Stimulated activated naive CD8-positive, alpha-beta T cell treated with anti-CD3 and anti-CD28 coated beads, Interleukin-15, amount 100 ng/mL, for 72 hours (primary cell): ENCODE measurements around the gene ATP13A3.
"Not testable (repeated sequence)": the region's sequence is repeated elsewhere in the genome, so short reads cannot be mapped to it uniquely, and the experiment has no call there.

Experiments used
- ATAC-seq: fragments of 150-1000 bp; cut with Tn5 transposase; 2 replicates; pipeline ENCODE4 v1.10.0; 2021; ENCODE audit warnings: mild to moderate bottlenecking, moderate library complexity
- DNase-seq, 2 donors: peaks; one replicate each; pipeline ENCODE4 v3.0.0; 2021 to 2022
- H3K27ac Mint-ChIP-seq, 2 donors: one replicate each; pipeline ENCODE4 v1.8.0; 2022; ENCODE audit warnings: mild to moderate bottlenecking in 2 of 2, mixed read lengths in 2 of 2, moderate library complexity in 2 of 2
- H3K27me3 Mint-ChIP-seq: one replicate; pipeline ENCODE4 v1.8.0; 2022; ENCODE audit warnings: mixed read lengths
- H3K4me1 Mint-ChIP-seq: one replicate; pipeline ENCODE4 v1.8.0; 2022; ENCODE audit warnings: mild to moderate bottlenecking, mixed read lengths
- H3K4me3 Mint-ChIP-seq, 2 donors: one replicate each; pipeline ENCODE4 v1.8.0; 2022; ENCODE audit warnings: mild to moderate bottlenecking in 2 of 2, mixed read lengths in 2 of 2, moderate library complexity in 1 of 2
- H3K9me3 Mint-ChIP-seq, 2 donors: one replicate each; pipeline ENCODE4 v1.8.0; 2022; ENCODE audit warnings: mixed read lengths in 2 of 2

Gene ATP13A3

DNA sequence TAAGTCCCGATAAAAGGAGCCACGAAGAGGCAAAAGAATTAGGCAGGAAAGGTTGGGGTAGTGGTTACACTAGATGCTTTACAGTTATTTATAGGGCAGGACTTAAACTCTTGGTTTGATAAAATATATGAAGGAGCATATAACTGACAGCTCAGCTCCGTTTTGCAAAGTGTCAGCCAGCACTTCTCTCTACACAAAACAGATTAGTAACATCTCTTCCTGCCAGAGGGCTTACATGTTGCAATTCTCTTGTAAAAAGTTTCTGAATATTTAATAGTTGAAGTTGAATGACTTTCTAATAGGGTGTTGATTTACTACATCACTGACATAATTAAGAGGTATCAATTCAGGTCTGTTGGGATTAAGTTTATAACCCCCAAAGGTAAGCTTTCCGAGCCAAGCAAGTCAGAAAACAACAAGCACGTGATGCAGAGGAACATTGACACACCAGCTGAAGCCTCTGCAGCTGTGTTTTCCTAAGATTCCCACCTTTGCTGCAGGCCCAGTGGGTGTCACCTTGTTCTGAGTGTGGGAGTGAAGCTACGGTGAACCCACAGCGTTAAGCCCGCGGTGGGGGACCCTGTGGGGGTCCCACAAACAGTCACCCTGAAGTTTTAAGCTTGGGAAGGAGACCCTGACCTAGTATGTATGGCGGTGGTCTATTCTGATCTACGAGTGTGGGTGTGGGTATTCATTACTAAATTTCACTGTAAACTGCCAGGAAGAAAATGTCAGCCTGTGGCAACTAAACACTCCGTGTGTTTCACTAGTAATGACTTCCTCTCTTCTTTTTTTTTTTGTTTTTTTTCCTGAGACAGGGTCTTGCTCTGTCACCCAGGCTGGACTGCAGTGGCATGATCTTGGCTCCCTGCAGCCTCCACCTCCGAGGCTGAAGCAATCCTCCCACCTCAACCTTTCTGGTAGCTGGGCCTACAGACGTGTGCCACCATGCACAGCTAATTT is 22.0 kb upstream of the ATP13A3 start:
- H3K4me1 Mint-ChIP-seq: no peaks in the 10 kb centered on the region
- H3K4me3 Mint-ChIP-seq: no peak overlapping the region
- no peak for ATAC-seq
- no peaks in the 10 kb centered on the region for H3K27me3 Mint-ChIP-seq
- no peaks in the 10 kb centered on the region for H3K9me3 Mint-ChIP-seq
- H3K27ac Mint-ChIP-seq: no peak overlapping the region
- DNase-seq: no peak

DNA sequence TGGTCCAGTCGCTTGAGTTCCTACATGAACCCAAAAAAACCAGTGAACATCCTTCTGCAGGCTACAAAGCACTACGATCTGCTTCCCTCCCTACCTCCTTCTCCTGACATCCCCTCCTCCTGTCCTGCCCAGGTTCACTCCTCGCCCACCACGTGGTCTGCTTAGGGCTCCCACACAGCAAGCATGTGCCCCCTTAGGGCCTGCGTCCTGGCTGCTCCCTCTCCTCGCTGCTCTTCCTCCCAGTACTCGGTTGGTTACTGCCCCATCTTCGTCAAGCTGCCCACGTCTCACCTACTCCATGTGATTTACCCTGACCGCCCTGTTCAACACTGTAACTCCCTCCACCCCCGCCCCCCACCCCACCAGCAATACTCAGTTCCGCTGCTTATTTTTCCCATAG is 20.8 kb upstream of the ATP13A3 start:
- Mint-ChIP-seq H3K27me3 (no peaks in the 10 kb centered on the region), H3K4me3 (no peak overlapping the region), H3K4me1 (no peaks in the 10 kb centered on the region), H3K9me3 (no peaks in the 10 kb centered on the region), H3K27ac (no peak overlapping the region)
- no peak for DNase-seq
- ATAC-seq: no peak

DNA sequence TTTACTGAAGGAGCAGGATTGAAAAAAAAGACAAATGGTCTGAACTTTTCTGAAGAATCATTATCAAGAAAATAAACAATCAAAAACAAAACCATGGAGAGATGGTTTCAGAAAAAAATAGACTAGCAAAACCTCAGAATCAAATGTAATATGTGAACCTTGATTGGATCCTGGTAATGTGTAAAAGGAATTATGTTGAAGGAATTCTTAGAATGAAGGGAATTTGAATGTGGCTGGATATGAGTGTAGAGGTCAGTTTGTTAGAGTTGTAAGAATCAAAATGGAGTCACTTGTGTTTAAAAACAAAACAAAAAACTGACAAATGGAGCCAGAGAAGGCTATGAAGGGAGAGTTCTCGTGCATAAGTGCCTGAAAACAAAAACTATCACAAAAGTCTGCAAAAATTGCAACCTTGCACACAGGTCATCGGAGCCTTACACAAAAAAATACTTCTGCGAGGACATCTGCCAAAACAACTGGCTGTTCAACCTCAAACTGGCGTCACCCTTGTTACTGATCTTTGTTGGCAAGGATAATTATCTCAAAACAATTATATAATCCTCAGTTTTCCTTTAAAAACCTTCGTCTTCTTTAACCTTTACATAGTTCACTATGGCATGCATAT is 19.1 kb upstream of the ATP13A3 start:
- Mint-ChIP-seq H3K27me3 (no peaks in the 10 kb centered on the region), H3K4me3 (no peak overlapping the region), H3K27ac (no peak overlapping the region), H3K4me1 (no peaks in the 10 kb centered on the region), H3K9me3 (no peaks in the 10 kb centered on the region)
- no peak for ATAC-seq
- no peak for DNase-seq

DNA sequence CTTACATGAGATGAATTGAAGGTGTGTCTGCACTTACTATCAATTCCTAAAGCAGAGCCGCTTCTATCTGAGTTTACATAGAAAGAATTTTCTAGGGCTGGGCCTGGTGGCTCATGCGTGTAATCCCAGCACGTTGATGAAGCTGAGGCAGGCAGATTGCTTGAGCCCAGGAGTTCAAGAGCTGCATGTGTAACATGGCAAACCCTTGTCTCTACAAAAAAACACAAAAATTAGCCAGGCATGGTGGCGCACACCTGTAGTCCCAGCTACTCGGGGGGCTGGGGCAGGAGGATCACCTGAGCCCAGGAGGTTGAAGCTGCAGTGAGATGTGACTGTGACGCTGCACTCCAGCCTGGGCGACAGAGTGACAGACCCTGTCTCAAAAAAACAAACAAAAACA is 18.1 kb upstream of the ATP13A3 start:
- no peak overlapping the region for H3K27ac Mint-ChIP-seq
- no peaks in the 10 kb centered on the region for H3K4me1 Mint-ChIP-seq
- H3K27me3 Mint-ChIP-seq: no peaks in the 10 kb centered on the region
- no peak overlapping the region for H3K4me3 Mint-ChIP-seq
- H3K9me3 Mint-ChIP-seq: no peaks in the 10 kb centered on the region
- DNase-seq (no peak), ATAC-seq (no peak)

DNA sequence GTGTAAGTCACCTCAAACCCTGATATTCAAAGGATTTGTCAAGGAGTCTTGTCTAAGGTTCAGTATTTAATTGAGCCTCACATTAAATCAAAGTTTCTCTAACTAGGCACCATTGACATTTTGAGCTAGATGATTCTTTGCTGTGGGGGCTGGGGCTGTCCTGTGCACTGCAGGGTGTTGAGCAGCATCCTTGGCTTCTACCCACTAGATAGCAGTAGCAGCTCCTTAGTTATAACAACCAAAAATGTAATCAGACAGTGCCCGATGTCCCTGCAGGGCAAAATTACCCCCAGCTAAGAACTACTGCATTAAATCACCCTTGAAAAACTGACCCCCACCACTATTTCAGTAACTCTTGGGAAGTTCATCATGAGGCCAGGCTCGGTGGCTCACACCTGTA is 17.3 kb upstream of the ATP13A3 start:
- no peak for ATAC-seq
- Mint-ChIP-seq H3K4me3 (no peak overlapping the region), H3K27me3 (no peaks in the 10 kb centered on the region), H3K9me3 (no peaks in the 10 kb centered on the region), H3K4me1 (no peaks in the 10 kb centered on the region), H3K27ac (no peak overlapping the region)
- no peak for DNase-seq

DNA sequence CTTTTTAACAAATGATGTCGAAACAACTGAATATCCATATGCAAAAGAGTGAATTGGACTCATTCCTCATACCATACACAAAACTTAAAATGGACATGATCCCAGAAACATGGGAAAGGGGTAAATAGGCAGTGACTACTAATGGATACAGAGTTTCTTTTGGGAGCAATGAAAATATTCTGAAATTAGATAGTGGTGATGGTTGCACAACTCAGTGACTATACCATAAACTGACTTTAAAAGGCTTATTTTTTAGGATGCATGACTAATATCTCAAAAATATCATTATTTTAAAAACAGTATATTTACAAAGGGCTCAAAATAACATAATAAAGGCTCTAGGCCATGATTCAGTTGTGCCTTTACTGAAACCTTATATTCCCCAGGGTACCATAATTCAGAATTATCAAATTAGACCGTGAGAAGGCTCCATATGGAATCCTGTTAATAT is 16.3 kb upstream of the ATP13A3 start:
- Mint-ChIP-seq H3K9me3 (no peaks in the 10 kb centered on the region), H3K27me3 (no peaks in the 10 kb centered on the region), H3K27ac (no peak overlapping the region), H3K4me3 (no peak overlapping the region), H3K4me1 (no peaks in the 10 kb centered on the region)
- DNase-seq (no peak), ATAC-seq (no peak)

DNA sequence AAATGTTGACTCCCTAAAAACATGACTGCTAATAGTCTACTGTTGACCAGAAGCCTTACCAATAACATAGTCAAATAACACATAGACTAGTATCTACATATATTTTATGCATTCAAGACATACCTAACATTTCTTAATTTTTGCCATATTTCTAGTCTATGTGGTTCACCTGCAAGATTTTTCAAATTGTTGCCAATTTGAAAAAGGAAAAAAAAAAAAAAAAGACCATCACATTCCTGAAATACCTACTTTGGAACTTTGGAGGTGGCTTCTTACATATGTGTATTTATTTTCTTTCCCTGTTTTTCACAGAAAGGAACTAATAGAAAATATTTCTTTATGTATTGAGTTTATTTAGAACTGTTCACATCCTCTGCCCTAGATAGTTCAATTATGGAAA is 13.4 kb upstream of the ATP13A3 start:
- no peak for DNase-seq
- Mint-ChIP-seq H3K9me3 (no peaks in the 10 kb centered on the region), H3K4me3 (no peak overlapping the region), H3K27ac (no peak overlapping the region), H3K4me1 (peaks cover 13% of the 10 kb centered on the region), H3K27me3 (no peaks in the 10 kb centered on the region)
- no peak for ATAC-seq

DNA sequence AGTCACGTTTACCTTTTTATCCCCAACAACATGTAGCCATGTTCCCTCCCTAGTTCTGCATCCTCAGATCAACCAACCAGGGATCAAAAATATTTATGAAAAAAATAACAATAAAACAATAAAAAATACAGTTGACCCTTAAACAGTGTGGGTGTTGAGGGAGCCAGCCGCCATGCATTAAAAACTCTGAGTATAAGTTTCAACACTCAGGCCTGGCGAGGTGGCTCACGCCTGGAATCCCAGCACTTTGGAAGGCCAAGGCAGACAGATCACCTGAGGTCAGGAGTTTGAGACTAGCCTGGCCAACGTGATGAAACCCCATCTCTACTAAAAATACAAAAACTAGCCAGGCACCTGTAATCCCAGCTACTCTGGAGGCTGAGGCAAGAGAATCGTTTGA is 12.7 kb upstream of the ATP13A3 start:
- peaks cover 13% of the 10 kb centered on the region for H3K4me1 Mint-ChIP-seq
- ATAC-seq, H3K9me3 Mint-ChIP-seq, H3K27ac Mint-ChIP-seq, H3K4me3 Mint-ChIP-seq, DNase-seq, H3K27me3 Mint-ChIP-seq: not testable (repeated sequence)

DNA sequence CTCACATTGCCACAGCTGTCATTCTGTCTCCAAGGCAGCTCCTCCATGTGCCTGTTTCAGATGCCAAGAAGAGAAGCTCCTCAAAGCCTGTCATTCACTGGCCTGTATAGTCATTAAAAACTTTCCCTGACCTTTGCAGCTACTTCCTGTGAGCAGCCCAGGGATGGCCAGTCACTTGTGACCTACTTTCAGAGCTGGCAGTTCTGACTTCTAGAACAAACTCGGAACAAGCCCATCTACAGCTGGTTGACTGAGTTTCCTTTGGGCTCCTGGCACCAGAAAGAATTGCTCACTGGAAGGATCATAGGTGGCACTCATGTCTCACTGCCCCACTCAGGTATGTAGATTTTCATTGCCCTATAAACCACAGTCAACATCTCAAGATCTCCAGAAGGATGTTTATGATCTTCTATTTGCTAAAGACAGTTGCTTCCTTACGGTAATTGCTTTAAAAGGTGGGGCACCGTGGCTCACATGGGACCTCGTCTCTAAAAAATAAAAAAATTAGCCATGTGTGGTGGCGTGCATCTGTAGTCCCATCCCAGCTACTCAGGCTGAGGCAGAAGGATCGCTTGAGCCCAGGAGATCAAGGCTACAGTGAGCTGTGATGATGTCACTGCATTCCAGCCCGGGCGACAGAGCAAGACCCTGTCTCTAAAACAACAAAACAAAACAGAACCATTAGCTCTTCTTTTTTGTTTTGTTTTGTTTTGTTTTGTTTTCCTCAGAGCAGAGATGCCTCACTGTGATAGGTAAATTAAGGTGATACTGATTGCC is 11.2 kb upstream of the ATP13A3 start:
- H3K27ac Mint-ChIP-seq: no peak overlapping the region
- peaks cover 13% of the 10 kb centered on the region for H3K4me1 Mint-ChIP-seq

DNA sequence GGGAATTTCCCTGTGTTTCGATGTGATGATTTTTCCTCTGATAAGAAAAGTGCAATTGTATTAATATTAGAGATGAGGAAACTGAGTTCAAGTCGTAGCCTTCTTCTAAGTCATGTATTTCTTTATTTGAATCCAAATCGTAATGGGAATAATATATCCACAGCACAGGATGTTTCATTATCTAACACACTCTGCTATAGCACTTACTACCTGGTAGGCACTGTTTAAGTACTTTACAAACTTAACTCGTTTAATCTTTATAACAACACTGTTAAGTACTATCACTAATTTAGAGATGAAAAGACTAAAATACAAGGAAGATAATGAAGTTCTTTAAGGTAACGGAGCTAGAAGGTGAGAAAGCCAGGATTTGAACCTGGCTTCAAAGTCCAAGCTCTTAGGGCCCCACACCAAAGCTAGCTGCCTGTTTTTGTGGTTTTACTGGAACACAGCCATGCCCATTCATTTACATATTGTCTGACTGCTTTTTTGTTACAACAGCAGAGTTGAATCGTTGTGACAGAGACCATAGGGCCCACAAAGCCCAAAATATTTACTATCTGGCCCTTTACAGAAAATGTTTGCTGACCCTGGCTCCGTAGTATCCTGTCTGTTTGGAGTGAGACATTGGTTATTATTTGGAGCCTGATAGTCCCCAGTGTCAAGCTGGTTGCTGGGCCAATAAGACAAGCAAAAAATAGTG is 9.6 kb upstream of the ATP13A3 start:
- Mint-ChIP-seq H3K4me3 (no peak overlapping the region), H3K9me3 (no peaks in the 10 kb centered on the region), H3K27me3 (no peaks in the 10 kb centered on the region)

More for the DNA sequence above, 11.2 kb upstream of the ATP13A3 start:
- no peaks in the 10 kb centered on the region for H3K27me3 Mint-ChIP-seq
- DNase-seq (no peak), ATAC-seq (peak; percentile 74)
- no peak overlapping the region for H3K4me3 Mint-ChIP-seq
- H3K9me3 Mint-ChIP-seq: no peaks in the 10 kb centered on the region

DNA sequence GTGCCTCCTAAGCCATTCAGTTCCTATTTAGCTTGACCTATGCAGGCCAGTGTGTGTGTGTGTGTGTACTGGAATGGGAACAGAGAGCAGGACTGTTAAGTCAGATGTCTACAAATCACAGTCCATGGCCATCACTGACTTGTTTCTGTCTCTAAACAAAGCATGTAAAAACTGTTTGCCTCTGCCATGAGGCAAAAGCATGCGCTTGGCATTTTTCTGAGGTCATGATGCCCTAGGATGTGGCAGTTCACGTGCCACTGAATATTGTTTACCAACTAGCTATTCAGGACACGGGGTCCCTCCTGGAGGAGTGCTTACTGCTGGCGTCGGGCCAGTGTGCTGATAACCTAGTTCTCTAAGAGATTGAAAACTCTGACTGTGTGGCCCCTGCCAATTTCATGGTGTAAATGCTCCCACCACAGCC is 8.2 kb upstream of the ATP13A3 start:
- Mint-ChIP-seq H3K27me3 (no peaks in the 10 kb centered on the region), H3K4me3 (no peak overlapping the region), H3K27ac (no peak overlapping the region), H3K9me3 (no peaks in the 10 kb centered on the region), H3K4me1 (peaks cover 20% of the 10 kb centered on the region)
- ATAC-seq (no peak), DNase-seq (no peak)

More for the DNA sequence above, 9.6 kb upstream of the ATP13A3 start:
- Mint-ChIP-seq H3K4me1 (peaks cover 13% of the 10 kb centered on the region), H3K27ac (no peak overlapping the region)
- DNase-seq: no peak
- no peak for ATAC-seq

DNA sequence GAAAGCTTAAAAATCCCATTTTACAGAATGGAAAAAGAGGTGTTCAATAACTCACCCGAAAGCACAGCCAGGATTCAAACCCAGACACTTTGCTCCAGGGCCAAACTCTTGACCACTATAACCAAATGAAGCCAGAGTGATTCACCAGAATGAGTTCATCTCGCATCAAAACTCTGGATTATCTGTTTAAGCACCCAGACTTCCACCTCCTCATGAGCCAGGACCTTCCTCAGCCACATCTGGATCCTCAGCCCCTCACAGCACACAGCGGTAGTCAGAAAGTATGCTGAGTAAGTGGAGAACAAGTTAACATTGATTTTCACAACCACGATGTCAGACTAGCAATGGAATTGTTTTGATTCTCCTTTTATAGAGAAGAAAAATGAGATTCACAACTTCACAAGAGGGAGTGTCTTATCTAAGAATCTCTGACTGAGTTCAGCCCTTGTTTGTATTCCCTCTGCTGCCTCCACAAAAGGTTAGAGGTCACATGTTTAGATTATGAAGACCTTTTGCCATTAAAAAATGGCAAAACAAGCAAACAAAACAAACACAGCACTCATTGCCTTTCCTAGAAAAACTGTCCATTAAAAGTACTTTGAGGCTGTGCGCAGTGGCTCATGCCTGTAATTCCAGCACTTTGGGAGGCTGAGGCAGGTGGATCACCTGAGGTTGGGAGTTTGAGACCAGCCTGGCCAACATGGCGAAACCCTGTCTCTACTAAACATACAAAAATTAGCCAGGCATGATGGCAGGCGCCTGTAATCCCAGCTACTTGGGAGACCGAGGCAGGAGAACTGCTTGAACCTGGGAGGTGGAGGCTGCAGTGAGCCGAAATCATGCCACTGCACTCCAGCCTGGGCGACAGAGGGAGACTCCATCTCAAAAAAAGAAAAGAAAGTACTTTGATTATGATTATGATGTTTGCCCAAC is 7.5 kb upstream of the ATP13A3 start:
- not testable (repeated sequence) for H3K27me3 Mint-ChIP-seq, H3K9me3 Mint-ChIP-seq, H3K4me3 Mint-ChIP-seq, H3K27ac Mint-ChIP-seq, ATAC-seq, DNase-seq
- H3K4me1 Mint-ChIP-seq: peaks cover 27% of the 10 kb centered on the region

DNA sequence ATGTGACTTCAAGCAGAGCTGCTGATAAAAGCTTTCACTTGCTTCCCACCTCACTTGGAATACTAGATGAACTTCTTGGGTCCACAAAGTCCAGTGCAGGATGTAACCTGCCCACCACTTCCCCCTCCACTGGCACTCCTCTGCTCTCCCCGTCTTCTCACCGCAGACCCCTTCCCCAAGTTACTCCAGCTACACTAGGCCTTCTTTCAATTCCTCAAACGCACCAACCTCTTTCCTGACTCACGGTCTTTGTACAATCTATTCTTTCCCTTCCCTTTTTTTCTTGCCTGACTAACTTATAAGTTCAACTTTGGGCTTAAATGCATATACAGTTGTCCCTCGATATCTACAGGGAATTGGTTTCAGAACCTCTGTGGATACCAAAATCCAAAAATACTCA is 5.2 kb upstream of the ATP13A3 start:
- Mint-ChIP-seq H3K27ac (no peak overlapping the region), H3K9me3 (no peaks in the 10 kb centered on the region), H3K4me3 (no peak overlapping the region), H3K27me3 (no peaks in the 10 kb centered on the region), H3K4me1 (peaks cover 46% of the 10 kb centered on the region)
- ATAC-seq (no peak), DNase-seq (no peak)
